CD14-positive monocyte (primary cell): ENCODE results near the gene GPR27. TPM values are rescaled to one million over a fixed set of nuclear protein-coding genes. Genes with fewer than 3 reads are reported as not detected.
A peak's percentile ranks its signal among the peaks of the same experiment; 100 is the strongest.

ENCODE experiments used
- DNase-seq, 3 donors: peaks; one replicate each; pipeline ENCODE4 v3.0.0-alpha.2; 2011 to 2022
- H2AFZ ChIP-seq: 2 replicates; pipeline ENCODE4 v1.6.0; 2012; ENCODE audit warnings: mild to moderate bottlenecking, low read depth, low read length, inconsistent platforms; ENCODE audit not compliant: insufficient read depth, poor library complexity, severe bottlenecking
- H3K27ac ChIP-seq, 2 donors: 1 replicate in 1 of 2; 2 replicates in 1 of 2; pipeline ENCODE4 v1.5.1; 2012 to 2013; ENCODE audit warnings: low read length in 2 of 2, control low read depth in 1 of 2, inconsistent platforms in 1 of 2, low read depth in 1 of 2, mild to moderate bottlenecking in 1 of 2
- H3K27me3 ChIP-seq, 2 donors: one replicate each; pipeline versions ENCODE4 v1.6.0 to v1.6.1; 2011 to 2013; ENCODE audit warnings: low read length in 2 of 2; ENCODE audit not compliant: control insufficient read depth in 2 of 2, insufficient read depth in 2 of 2
- H3K36me3 ChIP-seq, 2 donors: replicated peaks in 1 of 2; 1 replicate in 1 of 2; 2 replicates in 1 of 2; pipeline versions ENCODE4 v1.5.1 to v1.6.1; 2012 to 2013; ENCODE audit warnings: low read length in 2 of 2, control low read depth in 1 of 2, inconsistent platforms in 1 of 2, mild to moderate bottlenecking in 1 of 2; ENCODE audit not compliant: insufficient read depth in 2 of 2, control insufficient read depth in 1 of 2
- H3K4me1 ChIP-seq, 2 donors: 1 replicate in 1 of 2; 2 replicates in 1 of 2; pipeline versions ENCODE4 v1.5.1 to v1.6.1; 2012 to 2013; ENCODE audit warnings: low read length in 2 of 2, control low read depth in 1 of 2, inconsistent platforms in 1 of 2, mild to moderate bottlenecking in 1 of 2, moderate library complexity in 1 of 2; ENCODE audit not compliant: insufficient read depth in 2 of 2, control insufficient read depth in 1 of 2
- H3K4me2 ChIP-seq: replicated peaks from 2 replicates; pipeline ENCODE3; 2012; ENCODE audit warnings: low read length, moderate library complexity, mild to moderate bottlenecking; ENCODE audit not compliant: poor library complexity, severe bottlenecking; ENCODE audit errors: extremely low read depth
- H3K4me3 ChIP-seq, 3 experiments: fragments of 200-600 bp in 1 of 3; sonication (generic) in 1 of 3; replicated peaks in 1 of 3; 1 replicate in 2 of 3; 2 replicates in 1 of 3; pipeline ENCODE4 v1.5.1; 2011 to 2013; ENCODE audit warnings: low read length in 3 of 3, mild to moderate bottlenecking in 3 of 3, control low read depth in 2 of 3, low read depth in 2 of 3, inconsistent platforms in 1 of 3, moderate library complexity in 1 of 3
- H3K79me2 ChIP-seq: 2 replicates; pipeline ENCODE4 v1.6.0; 2012; ENCODE audit warnings: mild to moderate bottlenecking, control low read depth, inconsistent platforms, low read length, moderate library complexity; ENCODE audit not compliant: insufficient read depth
- H3K9ac ChIP-seq: 2 replicates; pipeline ENCODE4 v1.6.0; 2017; ENCODE audit warnings: low read length, mild to moderate bottlenecking; ENCODE audit not compliant: insufficient read depth, poor library complexity, severe bottlenecking
- H3K9me3 ChIP-seq, 2 donors: replicated peaks in 1 of 2; 1 replicate in 1 of 2; 2 replicates in 1 of 2; pipeline versions ENCODE4 v1.5.1 to v1.6.1; 2012 to 2013; ENCODE audit warnings: low read length in 2 of 2, control low read depth in 1 of 2; ENCODE audit not compliant: control insufficient read depth in 1 of 2, insufficient read depth in 1 of 2
- H4K20me1 ChIP-seq: 2 replicates; pipeline ENCODE4 v1.6.0; 2012; ENCODE audit warnings: mild to moderate bottlenecking, low read length, control low read depth, moderate library complexity; ENCODE audit not compliant: insufficient read depth
- H3K27ac Mint-ChIP-seq, 7 donors: one replicate each; pipeline ENCODE4 v1.8.0; 2020; ENCODE audit warnings: mild to moderate bottlenecking in 7 of 7, mixed read lengths in 7 of 7, moderate library complexity in 6 of 7, inconsistent platforms in 2 of 7
- H3K27me3 Mint-ChIP-seq, 3 donors: one replicate each; pipeline ENCODE4 v1.8.0; 2021 to 2022; ENCODE audit warnings: low read depth in 3 of 3, mild to moderate bottlenecking in 3 of 3, mixed read lengths in 3 of 3, moderate library complexity in 3 of 3, inconsistent platforms in 1 of 3
- H3K36me3 Mint-ChIP-seq, 2 donors: one replicate each; pipeline ENCODE4 v1.8.0; 2020; ENCODE audit warnings: mixed read lengths in 2 of 2, inconsistent platforms in 1 of 2, mild to moderate bottlenecking in 1 of 2
- H3K4me1 Mint-ChIP-seq: one replicate; pipeline ENCODE4 v1.8.0; 2020; ENCODE audit warnings: mild to moderate bottlenecking, mixed read lengths
- H3K4me3 Mint-ChIP-seq, 2 donors: one replicate each; pipeline ENCODE4 v1.8.0; 2020; ENCODE audit warnings: mild to moderate bottlenecking in 2 of 2, mixed read lengths in 2 of 2, moderate library complexity in 1 of 2
- H3K9me3 Mint-ChIP-seq, 7 donors: one replicate each; pipeline ENCODE4 v1.8.0; 2020 to 2022; ENCODE audit warnings: mixed read lengths in 7 of 7, mild to moderate bottlenecking in 6 of 7, moderate library complexity in 6 of 7, inconsistent platforms in 2 of 7
- WGBS: methylation state at CpG from one replicate; pipeline ENCODE4 v1.1.5; 2013; ENCODE audit warnings: missing lambda C conversion rate; ENCODE audit not compliant: insufficient coverage; 5-methylcytosine and 5-hydroxymethylcytosine counted together
- intact Hi-C, 2 donors: fragments of 100-400 bp; cut with micrococcal nuclease; formaldehyde crosslinking; loops; one replicate each; pipeline versions ENCODE4 v1.15.0 to v1.15.1; 2023
- polyA plus RNA-seq, 3 donors: library from polyadenylated mRNA; depleted of rRNA in 1 of 3; unstranded in 2 of 3; stranded (reverse) in 1 of 3; fragments of 300-500 nt in 2 of 3; fragments of >200 nt in 1 of 3; fragmentation: Illumina TruSeq in 2 of 3; gene quantifications; 1 replicate in 2 of 3; 2 replicates in 1 of 3; pipeline ENCODE4 v1.2.3, GENCODE V29; 2012 to 2021
- TF ChIP-seq, protein P1 (sequence below): fragments of 200-600 bp; IDR thresholded peaks from one replicate; pipeline ENCODE4 v1.8.0; 2022; ENCODE audit warnings: antibody characterized with exemption, mild to moderate bottlenecking

Gene GPR27
- polyA plus RNA-seq, 3 donors: 5.7 to 19.6 (median 6.6) TPM

DNA sequence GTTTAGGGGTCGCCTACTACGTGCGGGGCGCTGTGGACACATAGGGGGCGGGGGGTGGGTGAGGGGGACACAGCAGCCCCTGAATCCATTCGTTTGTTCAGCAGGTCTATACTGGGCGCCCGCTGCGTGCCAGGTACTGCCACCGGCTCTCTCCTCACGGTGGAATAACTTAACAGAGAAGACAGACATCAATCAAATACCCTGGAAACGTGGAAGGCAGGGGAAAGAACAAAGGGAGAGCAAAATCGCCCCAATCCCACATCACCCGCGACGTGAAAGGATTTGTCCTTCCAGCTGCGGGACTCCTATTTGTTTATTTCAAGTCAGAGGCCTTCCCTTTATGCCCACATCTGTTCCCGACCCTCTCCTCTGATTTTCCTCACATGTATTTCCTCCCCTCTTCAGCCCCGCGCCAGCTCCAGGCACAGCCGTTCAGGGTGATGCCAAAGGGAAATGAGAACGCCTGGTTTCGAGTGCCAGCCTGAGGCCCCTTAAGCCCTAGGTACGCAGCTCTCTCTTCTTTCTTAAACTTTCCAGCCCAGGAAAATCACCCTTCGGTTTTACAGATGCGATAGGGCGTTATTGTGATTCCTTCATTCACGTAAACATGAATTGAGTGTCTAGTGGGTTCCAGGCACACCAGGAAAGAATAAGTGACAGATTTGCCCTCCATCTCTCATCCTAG lies 32.0 kb downstream of the GPR27 start:
- Mint-ChIP-seq H3K36me3 (peaks cover 8% of the 10 kb centered on the region in 2 donors), H3K9me3 (peaks cover 0 to 5% (median 0%) of the 10 kb centered on the region in 7 donors), H3K27ac (peak overlapping the region; percentile 68 to 90 (median 79)), H3K27me3 (peaks cover 15 to 29% (median 17%) of the 10 kb centered on the region in 3 donors), H3K4me3 (peak overlapping the region; percentile 89 to 93), H3K4me1 (peaks cover 48% of the 10 kb centered on the region)
- TF ChIP-seq, protein P1, sequence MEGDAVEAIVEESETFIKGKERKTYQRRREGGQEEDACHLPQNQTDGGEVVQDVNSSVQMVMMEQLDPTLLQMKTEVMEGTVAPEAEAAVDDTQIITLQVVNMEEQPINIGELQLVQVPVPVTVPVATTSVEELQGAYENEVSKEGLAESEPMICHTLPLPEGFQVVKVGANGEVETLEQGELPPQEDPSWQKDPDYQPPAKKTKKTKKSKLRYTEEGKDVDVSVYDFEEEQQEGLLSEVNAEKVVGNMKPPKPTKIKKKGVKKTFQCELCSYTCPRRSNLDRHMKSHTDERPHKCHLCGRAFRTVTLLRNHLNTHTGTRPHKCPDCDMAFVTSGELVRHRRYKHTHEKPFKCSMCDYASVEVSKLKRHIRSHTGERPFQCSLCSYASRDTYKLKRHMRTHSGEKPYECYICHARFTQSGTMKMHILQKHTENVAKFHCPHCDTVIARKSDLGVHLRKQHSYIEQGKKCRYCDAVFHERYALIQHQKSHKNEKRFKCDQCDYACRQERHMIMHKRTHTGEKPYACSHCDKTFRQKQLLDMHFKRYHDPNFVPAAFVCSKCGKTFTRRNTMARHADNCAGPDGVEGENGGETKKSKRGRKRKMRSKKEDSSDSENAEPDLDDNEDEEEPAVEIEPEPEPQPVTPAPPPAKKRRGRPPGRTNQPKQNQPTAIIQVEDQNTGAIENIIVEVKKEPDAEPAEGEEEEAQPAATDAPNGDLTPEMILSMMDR: no peak
- Histone ChIP-seq H3K4me1 (peaks cover 25 to 48% of the 10 kb centered on the region in 2 donors), H4K20me1 (no peaks in the 10 kb centered on the region), H3K9me3 (no peaks in the 10 kb centered on the region), H3K4me2 (peak overlapping the region; percentile 94), H3K36me3 (no peaks in the 10 kb centered on the region), H3K27ac (peak overlapping the region in 1 of 2 donors; percentile 63), H3K79me2 (peaks cover 43% of the 10 kb centered on the region), H3K27me3 (peaks cover 0 to 48% of the 10 kb centered on the region in 2 donors), H3K9ac (peak overlapping the region; percentile 94), H2AFZ (peak overlapping the region; percentile 79), H3K4me3 (peak overlapping the region; percentile 33 to 93 (median 38))
- DNase-seq: peak in 2 of 3 donors; percentile 19 to 24
- 3% methylated on average over 20 of the region's 28 CpGs for WGBS
- intact Hi-C loops: loop anchor here in 1 of 2 donors (10.0 kb wide), 1 partner anchor 59 kb away; no protein-coding TSS in a partner anchor

DNA sequence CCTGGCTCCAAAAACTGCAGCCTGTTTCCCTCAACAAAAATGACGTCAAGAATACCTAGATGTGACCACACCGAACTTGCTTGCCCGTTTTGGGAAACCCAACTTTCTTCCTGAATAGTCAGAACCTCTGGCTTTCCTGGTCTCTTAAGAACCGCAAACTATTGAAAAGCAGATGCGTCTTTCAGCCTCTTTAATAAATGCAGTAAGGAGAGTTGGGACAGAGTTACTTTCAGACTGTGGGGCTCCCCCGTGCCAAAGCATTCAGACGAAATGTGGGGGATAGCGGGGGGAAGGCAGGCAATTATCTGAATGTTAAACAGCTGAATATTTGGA lies 32.5 kb downstream of the GPR27 start:
- H3K4me2 ChIP-seq: peak overlapping the region; percentile 94
- TF ChIP-seq, protein P1: no peak
- Mint-ChIP-seq H3K9me3 (peaks cover 0 to 5% (median 0%) of the 10 kb centered on the region in 7 donors), H3K4me1 (peaks cover 44% of the 10 kb centered on the region), H3K4me3 (peak overlapping the region; percentile 89 to 93), H3K27ac (peak overlapping the region in 1 of 7 donors; percentile 90), H3K27me3 (peaks cover 15 to 29% (median 17%) of the 10 kb centered on the region in 3 donors), H3K36me3 (peaks cover 3 to 4% of the 10 kb centered on the region in 2 donors)
- peaks cover 37% of the 10 kb centered on the region for H3K79me2 ChIP-seq
- no peak overlapping the region for H3K4me3 ChIP-seq
- no peaks in the 10 kb centered on the region for H4K20me1 ChIP-seq
- peaks cover 22 to 43% of the 10 kb centered on the region in 2 donors for H3K4me1 ChIP-seq
- no peak for DNase-seq
- intact Hi-C loops: loop anchor here in 1 of 2 donors (10.0 kb wide), 1 partner anchor 59 kb away; no protein-coding TSS in a partner anchor
- H3K36me3 ChIP-seq: no peaks in the 10 kb centered on the region
- no peaks in the 10 kb centered on the region for H3K9me3 ChIP-seq
- H2AFZ ChIP-seq: peak overlapping the region; percentile 79
- 53% methylated on average over 8 of the region's 8 CpGs for WGBS
- H3K27me3 ChIP-seq: peaks cover 0 to 48% of the 10 kb centered on the region in 2 donors
- no peak overlapping the region for H3K9ac ChIP-seq
- H3K27ac ChIP-seq: no peak overlapping the region
